Caco-2 (cell line): Measurements from ENCODE around the gene MYH14. TPM values are rescaled to one million over a fixed set of nuclear protein-coding genes. Genes with fewer than 3 reads are reported as not detected.
A peak's percentile ranks its signal among the peaks of the same experiment; 100 is the strongest.
"Not testable (repeated sequence)": the region's sequence is repeated elsewhere in the genome, so short reads cannot be mapped to it uniquely, and the experiment has no call there.

ENCODE experiments used
- BruUV-seq: library from RNA; stranded (reverse); fragments of 400-500 nt; replicated peaks from 2 replicates; lab custom pipeline; 2021; lab: Mats Ljungman, UMichigan
- CTCF ChIA-PET: fragments of 300-600 bp; sonication (Branson Sonifier 250); formaldehyde crosslinking; loops from one replicate; lab custom pipeline; 2022; ENCODE audit warnings: antibody characterized with exemption; lab: Charles Lee
- POLR2A ChIA-PET: fragments of 300-600 bp; sonication (Branson Sonifier 250); formaldehyde crosslinking; loops from one replicate; lab custom pipeline; 2022; ENCODE audit warnings: antibody characterized with exemption; lab: Charles Lee
- DNase-seq, 2 experiments: peaks; one replicate each; pipeline versions ENCODE4 v3.0.0 to v3.0.0-alpha.2; 2020 to 2022
- H3K27me3 ChIP-seq: replicated peaks from 2 replicates; pipeline ENCODE4 v1.6.0; 2011; ENCODE audit warnings: low read length; ENCODE audit not compliant: control insufficient read depth, insufficient read depth
- H3K36me3 ChIP-seq: 2 replicates; pipeline ENCODE4 v1.5.1; 2011; ENCODE audit warnings: low read length; ENCODE audit not compliant: control insufficient read depth, insufficient read depth
- H3K4me1 ChIP-seq: fragments of 250-450 bp; sonication (Bioruptor Pico); 2 replicates; pipeline ENCODE4 v1.5.1; 2020; ENCODE audit warnings: mild to moderate bottlenecking
- H3K4me3 ChIP-seq: 2 replicates; pipeline ENCODE4 v1.5.1; 2011; ENCODE audit warnings: low read depth, mild to moderate bottlenecking, control low read depth, low read length
- H3K9me3 ChIP-seq: fragments of 250-450 bp; sonication (Bioruptor Pico); 2 replicates; pipeline ENCODE4 v1.5.1; 2020; ENCODE audit warnings: mild to moderate bottlenecking, moderate library complexity
- H3K27ac Mint-ChIP-seq: one replicate; pipeline ENCODE4 v1.8.0; 2022; ENCODE audit warnings: mixed read lengths; ENCODE audit not compliant: unreplicated experiment
- H3K27me3 Mint-ChIP-seq: one replicate; pipeline ENCODE4 v1.8.0; 2022; ENCODE audit warnings: mixed read lengths; ENCODE audit not compliant: insufficient read depth, unreplicated experiment
- H3K36me3 Mint-ChIP-seq: one replicate; pipeline ENCODE4 v1.8.0; 2022; ENCODE audit warnings: mild to moderate bottlenecking, mixed read lengths; ENCODE audit not compliant: insufficient read depth, unreplicated experiment
- H3K4me1 Mint-ChIP-seq: one replicate; pipeline ENCODE4 v1.8.0; 2022; ENCODE audit warnings: low read depth, mixed read lengths; ENCODE audit not compliant: unreplicated experiment
- H3K4me3 Mint-ChIP-seq: one replicate; pipeline ENCODE4 v1.8.0; 2022; ENCODE audit warnings: mild to moderate bottlenecking, moderate library complexity, mixed read lengths; ENCODE audit not compliant: unreplicated experiment
- H3K9me3 Mint-ChIP-seq: one replicate; pipeline ENCODE4 v1.8.0; 2022; ENCODE audit warnings: mixed read lengths; ENCODE audit not compliant: unreplicated experiment
- intact Hi-C: fragments of 100-400 bp; cut with micrococcal nuclease; formaldehyde crosslinking; loops from one replicate; pipeline ENCODE4 v1.10.0; 2022; ENCODE audit not compliant: unreplicated experiment
- total RNA-seq: library from RNA; stranded (reverse); gene quantifications from 2 replicates; pipeline ENCODE4 v1.2.3, GENCODE V29; 2022
- TF ChIP-seq, protein P1 (sequence below), 2 experiments: fragments of 200-600 bp in 1 of 2; IDR thresholded peaks; 1 replicate in 1 of 2; 2 replicates in 1 of 2; pipeline versions ENCODE4 v1.5.1 to v1.8.0; 2011 to 2022; ENCODE audit warnings: antibody characterized with exemption in 1 of 2, control low read depth in 1 of 2, inconsistent platforms in 1 of 2, low read depth in 1 of 2, low read length in 1 of 2, mild to moderate bottlenecking in 1 of 2, moderate library complexity in 1 of 2; ENCODE audit not compliant: insufficient read depth in 1 of 2, severe bottlenecking in 1 of 2, unreplicated experiment in 1 of 2

MYH14 gene
- total RNA-seq, 1 experiment from 2014 or later: 89.8 TPM

DNA sequence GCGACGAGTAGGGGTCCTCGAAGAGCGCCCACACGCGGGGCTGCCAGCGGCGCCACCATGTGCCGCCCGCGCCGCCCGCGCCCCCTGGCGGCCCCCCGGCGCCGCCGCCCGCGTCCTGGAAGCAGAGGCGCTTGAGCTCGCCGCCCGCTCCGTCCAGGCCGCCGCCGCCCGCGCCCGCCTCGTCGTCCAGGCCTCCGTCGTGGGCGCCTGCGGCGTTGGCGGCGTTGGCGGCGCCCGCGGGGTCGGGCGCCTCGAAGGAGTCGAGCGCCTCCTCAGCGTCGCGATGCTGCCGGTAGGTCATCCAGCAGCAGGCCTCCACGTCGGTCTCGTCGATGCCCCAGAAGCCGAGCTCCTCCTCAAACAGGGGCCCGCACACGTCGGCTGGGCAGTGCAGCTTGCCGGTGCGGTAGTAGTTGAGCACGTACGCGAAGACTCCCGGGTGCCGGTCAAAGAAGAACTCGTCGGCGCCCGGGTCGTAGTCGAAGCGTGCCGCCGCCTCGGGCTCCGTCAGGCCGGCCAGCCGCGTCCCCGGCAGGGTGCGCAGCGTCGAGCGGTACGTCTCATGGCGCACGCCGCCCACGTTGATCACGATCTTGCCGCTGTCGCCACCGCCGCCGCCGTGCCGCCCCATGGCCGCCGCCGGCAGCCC lies 124.9 kb downstream of the MYH14 start:
- TF ChIP-seq, protein P1, sequence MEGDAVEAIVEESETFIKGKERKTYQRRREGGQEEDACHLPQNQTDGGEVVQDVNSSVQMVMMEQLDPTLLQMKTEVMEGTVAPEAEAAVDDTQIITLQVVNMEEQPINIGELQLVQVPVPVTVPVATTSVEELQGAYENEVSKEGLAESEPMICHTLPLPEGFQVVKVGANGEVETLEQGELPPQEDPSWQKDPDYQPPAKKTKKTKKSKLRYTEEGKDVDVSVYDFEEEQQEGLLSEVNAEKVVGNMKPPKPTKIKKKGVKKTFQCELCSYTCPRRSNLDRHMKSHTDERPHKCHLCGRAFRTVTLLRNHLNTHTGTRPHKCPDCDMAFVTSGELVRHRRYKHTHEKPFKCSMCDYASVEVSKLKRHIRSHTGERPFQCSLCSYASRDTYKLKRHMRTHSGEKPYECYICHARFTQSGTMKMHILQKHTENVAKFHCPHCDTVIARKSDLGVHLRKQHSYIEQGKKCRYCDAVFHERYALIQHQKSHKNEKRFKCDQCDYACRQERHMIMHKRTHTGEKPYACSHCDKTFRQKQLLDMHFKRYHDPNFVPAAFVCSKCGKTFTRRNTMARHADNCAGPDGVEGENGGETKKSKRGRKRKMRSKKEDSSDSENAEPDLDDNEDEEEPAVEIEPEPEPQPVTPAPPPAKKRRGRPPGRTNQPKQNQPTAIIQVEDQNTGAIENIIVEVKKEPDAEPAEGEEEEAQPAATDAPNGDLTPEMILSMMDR (IDR thresholded peaks at IDR 0.05; ENCODE audit: insufficient read depth in 1 of 2, low read depth in 1 of 2, low read length in 1 of 2, severe bottlenecking in 1 of 2, unreplicated experiment in 1 of 2): peak in 1 of 2 experiments; percentile 7

DNA sequence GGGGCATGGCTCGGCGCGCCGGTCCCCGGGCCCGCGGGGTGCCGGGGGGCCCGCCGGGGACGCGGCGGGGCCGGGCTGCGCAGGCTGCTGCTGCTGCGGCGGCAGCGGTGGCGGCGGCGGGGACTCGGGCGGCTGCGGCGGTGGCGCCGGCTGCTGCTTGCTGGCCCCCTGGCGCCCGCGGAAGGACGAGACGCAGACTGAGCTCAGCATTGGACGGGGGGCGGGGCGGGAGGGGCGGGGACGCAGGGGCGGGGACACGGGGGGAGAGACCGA lies 125.4 kb downstream of the MYH14 start:
- peak overlapping the region; percentile 100 for H3K27ac Mint-ChIP-seq
- peak overlapping the region; percentile 68 for H3K4me3 ChIP-seq
- no peak for DNase-seq
- H3K9me3 ChIP-seq: no peaks in the 10 kb centered on the region
- ChIA-PET POLR2A (interaction anchor here (0.6 to 1.4 kb wide), 14 partner anchors 10 to 689 kb away, joined by 3 to 13 read pairs (median 4); partner anchors contain the start of genes AKT1S1, AP2A1, JOSD2 and NUP62), CTCF (interaction anchor here (0.5 to 2.1 kb wide), 25 partner anchors 13 to 1995 kb away, joined by 3 to 23 read pairs (median 4); partner anchors contain the start of gene MYH14)
- intact Hi-C loops: no loop called here
- peaks cover 10% of the 10 kb centered on the region for H3K27me3 Mint-ChIP-seq
- H3K36me3 ChIP-seq: no peaks in the 10 kb centered on the region
- peaks cover 72% of the 10 kb centered on the region for H3K36me3 Mint-ChIP-seq
- BruUV-seq: no TSS peak
- TF ChIP-seq, protein P1 (IDR thresholded peaks at IDR 0.05; ENCODE audit: insufficient read depth in 1 of 2, low read depth in 1 of 2, low read length in 1 of 2, severe bottlenecking in 1 of 2, unreplicated experiment in 1 of 2): peak in 1 of 2 experiments; percentile 11
- peaks cover 16% of the 10 kb centered on the region for H3K9me3 Mint-ChIP-seq
- H3K4me1 Mint-ChIP-seq: peaks cover 44% of the 10 kb centered on the region
- no peaks in the 10 kb centered on the region for H3K27me3 ChIP-seq
- peaks cover 35% of the 10 kb centered on the region for H3K4me1 ChIP-seq
- peak overlapping the region; percentile 99 for H3K4me3 Mint-ChIP-seq

More for the DNA sequence above, 124.9 kb downstream of the MYH14 start:
- peaks cover 68% of the 10 kb centered on the region for H3K36me3 Mint-ChIP-seq
- Histone ChIP-seq H3K9me3 (no peaks in the 10 kb centered on the region), H3K4me3 (peak overlapping the region; percentile 68), H3K4me1 (peaks cover 35% of the 10 kb centered on the region), H3K27me3 (no peaks in the 10 kb centered on the region), H3K36me3 (no peaks in the 10 kb centered on the region)
- POLR2A ChIA-PET: interaction anchor here (0.6 to 1.4 kb wide), 11 partner anchors 10 to 688 kb away, joined by 3 to 13 read pairs (median 4); partner anchors contain the start of genes AKT1S1, AP2A1, NUP62 and RRAS
- peaks cover 10% of the 10 kb centered on the region for H3K27me3 Mint-ChIP-seq
- peaks cover 16% of the 10 kb centered on the region for H3K9me3 Mint-ChIP-seq
- peaks cover 44% of the 10 kb centered on the region for H3K4me1 Mint-ChIP-seq
- intact Hi-C loops: no loop called here
- H3K4me3 Mint-ChIP-seq: peak overlapping the region; percentile 74
- DNase-seq: peak in 1 of 2 experiments; percentile 68
- no TSS peak for BruUV-seq
- H3K27ac Mint-ChIP-seq: no peak overlapping the region
- CTCF ChIA-PET: interaction anchor here (0.5 to 2.1 kb wide), 21 partner anchors 12 to 1994 kb away, joined by 3 to 23 read pairs (median 5); partner anchors contain the start of gene MYH14

DNA sequence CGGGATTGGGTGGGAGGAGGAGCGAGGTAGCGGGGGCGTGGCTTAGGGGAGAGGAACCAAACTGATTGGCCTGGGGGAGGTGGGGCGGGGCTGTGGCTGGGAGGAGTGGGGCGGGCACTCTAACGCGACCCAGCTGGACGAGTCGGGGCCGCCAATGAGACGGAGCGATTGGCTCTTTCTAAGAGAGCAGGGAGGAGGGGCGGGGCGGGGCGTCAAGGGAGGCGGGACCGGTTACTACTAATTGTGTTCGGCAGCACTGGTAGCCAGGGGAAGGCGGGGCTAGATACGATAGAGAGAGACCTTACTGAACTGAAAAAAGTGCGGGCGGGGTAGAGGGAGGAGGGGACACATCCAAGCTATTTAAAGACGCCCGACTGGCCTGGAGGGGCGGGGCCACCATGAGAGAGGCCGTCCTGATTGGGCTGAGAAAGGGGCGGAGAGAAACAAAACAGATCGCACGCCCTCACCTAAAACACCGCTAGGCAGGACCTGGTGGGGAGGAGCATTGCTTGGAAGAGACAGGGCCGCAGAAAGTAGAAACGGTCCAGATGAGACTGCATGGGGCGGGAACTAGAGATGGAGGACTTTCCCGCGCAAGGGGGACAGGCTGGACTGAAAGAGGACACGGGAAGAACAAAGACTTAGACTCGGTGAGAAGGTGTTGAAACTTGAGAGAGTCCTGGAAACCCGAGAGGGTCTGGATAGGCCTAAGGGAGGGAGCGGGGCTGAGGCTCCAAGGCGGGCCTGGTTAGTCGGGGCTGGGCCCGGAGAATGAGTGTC lies 125.9 kb downstream of the MYH14 start, which contains the start of gene KCNC3:
Gene KCNC3, minus strand, starts transcription at position 232 of the 780 bp plus-strand sequence. CDS start 295 bp downstream, outside the sequence.
- H3K36me3 ChIP-seq: no peaks in the 10 kb centered on the region
- Mint-ChIP-seq H3K27me3 (peaks cover 10% of the 10 kb centered on the region), H3K27ac (peak within 1 kb of the TSS; percentile 100), H3K4me1 (peaks cover 49% of the 10 kb centered on the region), H3K4me3 (peak within 1 kb of the TSS; percentile 99), H3K36me3 (peaks cover 72% of the 10 kb centered on the region), H3K9me3 (peaks cover 16% of the 10 kb centered on the region)
- peak; percentile 99 to 100 for DNase-seq
- no TSS peak for BruUV-seq
- intact Hi-C loops: no loop called here
- peak within 1 kb of the TSS; percentile 68 for H3K4me3 ChIP-seq
- ChIA-PET POLR2A (interaction anchor here (0.6 to 1.4 kb wide), 14 partner anchors 9 to 689 kb away, joined by 3 to 13 read pairs (median 4); partner anchors contain the start of genes AKT1S1, AP2A1, JOSD2 and NUP62), CTCF (interaction anchor here (0.6 to 2.1 kb wide), 24 partner anchors 13 to 1995 kb away, joined by 3 to 23 read pairs (median 4); partner anchors contain the start of gene MYH14)
- no peaks in the 10 kb centered on the region for H3K27me3 ChIP-seq
- peaks cover 35% of the 10 kb centered on the region for H3K4me1 ChIP-seq
- TF ChIP-seq, protein P1 (IDR thresholded peaks at IDR 0.05; ENCODE audit: insufficient read depth in 1 of 2, low read depth in 1 of 2, low read length in 1 of 2, severe bottlenecking in 1 of 2, unreplicated experiment in 1 of 2): no peak
- no peaks in the 10 kb centered on the region for H3K9me3 ChIP-seq

DNA sequence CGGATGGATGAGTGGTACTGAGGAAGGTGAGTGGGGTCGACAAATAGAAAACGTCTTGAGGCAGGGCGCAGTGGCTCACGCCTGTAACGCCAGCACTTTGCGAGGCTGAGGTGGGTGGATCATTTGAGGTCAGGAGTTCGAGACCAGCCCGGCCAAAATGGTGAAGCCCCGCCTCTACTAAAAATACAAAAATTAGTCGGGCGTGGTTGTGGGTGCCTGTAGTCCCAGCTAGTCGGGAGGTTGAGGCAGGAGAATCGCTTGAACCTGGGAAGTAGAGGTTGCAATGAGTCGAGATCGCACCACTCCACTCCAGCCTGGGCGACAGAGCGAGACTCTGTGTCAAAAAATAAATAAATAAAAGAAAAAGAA lies 126.5 kb downstream of the MYH14 start:
- H3K9me3 ChIP-seq, H3K27me3 ChIP-seq, BruUV-seq, H3K36me3 ChIP-seq, H3K4me3 ChIP-seq, H3K27me3 Mint-ChIP-seq, intact Hi-C loops, DNase-seq: not testable (repeated sequence)
- Mint-ChIP-seq H3K4me3 (peak overlapping the region; percentile 99), H3K36me3 (peaks cover 70% of the 10 kb centered on the region), H3K4me1 (peaks cover 51% of the 10 kb centered on the region), H3K9me3 (peaks cover 16% of the 10 kb centered on the region), H3K27ac (peak overlapping the region; percentile 100)
- peaks cover 35% of the 10 kb centered on the region for H3K4me1 ChIP-seq
- ChIA-PET CTCF (interaction anchor here (0.6 to 2.1 kb wide), 3 partner anchors 14 to 395 kb away, joined by 4 to 23 read pairs (median 9); no protein-coding TSS in a partner anchor), POLR2A (interaction anchor here (1.0 to 1.4 kb wide), 2 partner anchors 125 to 453 kb away, joined by 3 to 4 read pairs; partner anchors contain the start of genes AKT1S1 and TBC1D17)
